ENCODE measurements around the gene ZNF28.

GRCh38 chr19:52748336-52748950 is 73.0 kb downstream of the ZNF28 start:
- TF ChIP-seq CREB5 (CRISPR knock-in tag; IDR thresholded peaks at IDR 0.05; ENCODE audit: low read depth) (no peak), SNAI2 (CRISPR knock-in tag; IDR thresholded peaks at IDR 0.05) (no peak), POU6F1 (CRISPR knock-in tag; IDR thresholded peaks at IDR 0.05; ENCODE audit: borderline replicate concordance, low read depth) (no peak), ZC3H10 (CRISPR knock-in tag; IDR thresholded peaks at IDR 0.05) (no peak), ZFP3 (CRISPR knock-in tag; IDR thresholded peaks at IDR 0.05) (no peak), RARB (CRISPR knock-in tag; IDR thresholded peaks at IDR 0.05) (no peak), TCF4 (CRISPR knock-in tag; IDR thresholded peaks at IDR 0.05; ENCODE audit: borderline replicate concordance) (no peak), ISL1 (CRISPR knock-in tag; IDR thresholded peaks at IDR 0.05) (no peak), PATZ1 (CRISPR knock-in tag; IDR thresholded peaks at IDR 0.05; ENCODE audit: borderline replicate concordance) (no peak)

All from SK-N-SH treated with all-trans-retinoic acid at 6 μM for 48 hours (cell line).